HG03521 (cell line): Measurements from ENCODE around the gene ITGA8.

ENCODE experiments used
- ATAC-seq: cut with Tn5 transposase; IDR thresholded peaks from one replicate; pipeline ENCODE4 v1.9.1; 2021; ENCODE audit warnings: mild to moderate bottlenecking, moderate library complexity; ENCODE audit not compliant: unreplicated experiment

The ITGA8 gene

DNA sequence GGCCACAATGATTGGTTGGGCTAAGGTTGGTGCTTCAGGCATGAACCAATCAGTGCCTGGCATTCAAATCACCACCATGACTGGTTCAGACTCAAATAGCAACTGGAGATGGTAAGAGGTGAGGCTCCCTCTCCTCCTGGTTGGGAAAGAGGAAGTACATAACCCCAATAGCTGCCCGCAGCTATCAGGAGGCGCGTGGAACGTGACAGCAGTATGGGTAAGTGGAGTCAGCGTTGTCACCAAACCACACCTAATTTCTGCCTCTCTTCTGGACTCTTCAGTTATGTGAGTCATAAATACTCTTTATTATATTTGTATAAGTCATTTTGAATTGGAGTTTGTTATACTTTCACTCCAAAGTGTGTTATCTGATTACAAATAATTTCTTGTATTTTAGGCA, 17.9 kb upstream of the ITGA8 start:
- no peak for ATAC-seq

- no peak for ATAC-seq
Measured at GRCh38 chr10:15735763-15736162, 16.0 kb upstream of the ITGA8 start.

- ATAC-seq: no peak
Measured at GRCh38 chr10:15730341-15730740, 10.6 kb upstream of the ITGA8 start.

DNA sequence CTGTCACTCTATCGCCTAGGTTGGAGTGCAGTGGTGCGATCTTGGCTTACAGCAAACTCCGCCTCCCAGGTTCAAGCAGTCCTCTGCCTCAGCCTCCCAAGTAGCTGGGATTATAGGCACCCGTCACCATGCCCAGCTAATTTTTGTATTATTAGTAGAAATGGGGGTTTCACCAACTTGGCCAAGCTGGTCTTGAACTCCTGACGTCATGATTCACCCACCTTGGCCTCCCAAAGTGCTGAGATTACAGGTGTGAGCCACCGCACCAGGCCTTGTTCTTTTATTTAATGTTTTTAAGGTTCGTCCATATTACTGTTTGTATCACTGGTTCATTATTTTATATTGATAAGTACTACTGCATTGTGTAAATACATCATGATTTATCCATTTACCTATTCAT, 10.2 kb upstream of the ITGA8 start:
- no peak for ATAC-seq

DNA sequence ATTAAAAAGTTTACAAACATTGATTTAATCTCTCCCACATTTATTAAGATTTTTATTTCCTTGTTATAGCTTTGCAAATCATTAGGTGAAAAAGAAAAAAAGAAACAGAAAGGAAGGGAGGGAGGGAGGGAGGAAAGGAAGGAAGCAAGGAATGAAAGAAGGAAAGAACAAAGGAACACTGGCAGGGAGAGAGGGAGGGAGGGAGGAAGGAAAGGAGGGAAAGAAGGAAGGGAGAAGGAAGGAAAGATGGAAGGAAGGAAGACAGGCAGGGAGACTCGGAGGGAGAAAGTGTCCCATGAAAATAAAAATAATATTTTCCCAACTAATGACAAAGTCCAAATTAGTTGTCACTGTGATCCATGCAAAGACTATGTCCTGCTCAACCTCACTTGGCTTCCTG, 6.3 kb upstream of the ITGA8 start:
- no peak for ATAC-seq

GRCh38 chr10:15725603-15726002, 5.9 kb upstream of the ITGA8 start:
- no peak for ATAC-seq

- no peak for ATAC-seq
Measured at GRCh38 chr10:15724683-15725082, 5.0 kb upstream of the ITGA8 start.

DNA sequence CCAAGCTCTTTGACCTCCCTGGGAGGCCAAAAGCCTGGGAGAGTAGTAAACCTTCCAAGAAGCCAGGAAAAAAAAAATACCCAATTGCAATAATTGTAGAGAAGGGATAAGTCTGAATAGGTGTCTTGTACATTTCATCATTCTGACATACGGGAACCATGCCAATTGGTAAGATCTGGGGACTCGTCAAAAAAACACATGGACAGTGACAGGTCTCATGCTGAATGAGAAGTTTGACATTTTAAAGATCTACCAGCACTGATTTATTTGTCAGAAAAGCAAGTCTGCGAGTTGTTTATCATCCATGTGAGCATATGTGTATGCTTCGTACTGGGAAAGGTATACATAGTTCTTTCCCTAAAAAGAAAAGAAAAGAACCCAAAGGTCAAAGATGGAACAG, 4.1 kb upstream of the ITGA8 start:
- no peak for ATAC-seq

- ATAC-seq: no peak
Measured at GRCh38 chr10:15720635-15721287, 1.0 kb upstream of the ITGA8 start.

- no peak for ATAC-seq
Measured at GRCh38 chr10:15719049-15719898, 448 bp downstream of the ITGA8 start.

DNA sequence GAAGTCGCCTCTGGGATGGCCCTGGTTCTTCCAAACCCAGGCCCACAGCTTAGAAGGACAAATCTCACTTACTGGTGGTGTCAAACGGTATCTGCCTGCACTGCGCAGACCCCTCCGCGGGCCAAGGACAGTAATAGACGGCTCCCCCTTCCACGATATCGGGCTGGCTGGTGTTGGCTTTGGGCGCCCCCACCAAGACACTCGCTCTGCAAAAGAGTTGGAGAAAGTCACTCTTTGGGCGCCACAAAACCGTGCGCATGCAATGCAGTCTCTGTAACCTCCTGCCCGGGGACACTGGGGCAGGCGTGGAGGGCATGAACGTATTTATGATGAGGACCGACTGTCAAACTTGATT, 1.1 kb downstream of the ITGA8 start:
- ATAC-seq: no peak

GRCh38 chr10:15715619-15716227, 4.0 kb downstream of the ITGA8 start:
- ATAC-seq: no peak

- no peak for ATAC-seq
Measured at GRCh38 chr10:15714847-15715246, 4.9 kb downstream of the ITGA8 start.

DNA sequence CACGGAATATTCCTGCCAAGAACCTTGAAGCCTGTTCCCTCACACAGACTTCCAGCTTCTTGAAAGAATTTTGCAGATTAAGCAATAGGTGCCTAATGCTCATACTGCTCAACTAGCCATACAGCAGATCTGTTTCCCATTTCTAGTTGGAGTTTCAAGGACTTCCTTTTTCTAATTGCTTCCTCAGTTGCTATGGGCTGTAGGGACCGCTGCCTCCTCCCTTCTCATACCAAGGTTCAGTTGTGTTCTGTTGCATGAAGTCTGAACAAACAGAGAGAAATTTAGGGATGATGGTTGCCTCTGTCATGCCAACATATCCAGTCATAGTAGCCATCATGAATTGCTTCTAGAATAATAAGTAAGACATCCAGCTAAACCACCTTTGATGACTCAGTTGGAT, 6.8 kb downstream of the ITGA8 start:
- no peak for ATAC-seq

DNA sequence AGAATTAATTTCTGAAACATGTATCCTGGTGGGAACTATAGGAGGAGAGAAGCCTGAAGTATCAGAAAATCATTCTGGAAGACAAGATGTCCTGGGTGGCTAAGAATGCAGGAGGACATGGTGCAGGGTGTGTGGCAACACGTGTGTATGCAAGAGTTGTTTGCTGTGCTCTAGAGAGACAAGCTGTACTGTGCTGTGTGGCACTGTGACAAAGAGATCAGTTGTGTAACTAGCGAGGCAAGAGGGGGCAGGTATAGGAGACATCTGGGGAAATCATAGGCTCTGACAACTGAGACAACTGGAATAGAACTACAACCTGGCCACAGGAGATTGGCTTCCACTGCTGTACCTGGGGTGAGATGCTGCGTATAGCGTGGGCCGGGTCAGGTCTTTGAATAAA, 9.3 kb downstream of the ITGA8 start:
- ATAC-seq: no peak

GRCh38 chr10:15705298-15705697, 14.4 kb downstream of the ITGA8 start:
- no peak for ATAC-seq

- no peak for ATAC-seq
Measured at GRCh38 chr10:15704581-15704968, 15.1 kb downstream of the ITGA8 start.

- no peak for ATAC-seq
Measured at GRCh38 chr10:15703944-15704580, 15.7 kb downstream of the ITGA8 start.

GRCh38 chr10:15703151-15703880, 16.4 kb downstream of the ITGA8 start:
- ATAC-seq: no peak

- ATAC-seq: no peak
Measured at GRCh38 chr10:15700078-15700674, 19.5 kb downstream of the ITGA8 start.

DNA sequence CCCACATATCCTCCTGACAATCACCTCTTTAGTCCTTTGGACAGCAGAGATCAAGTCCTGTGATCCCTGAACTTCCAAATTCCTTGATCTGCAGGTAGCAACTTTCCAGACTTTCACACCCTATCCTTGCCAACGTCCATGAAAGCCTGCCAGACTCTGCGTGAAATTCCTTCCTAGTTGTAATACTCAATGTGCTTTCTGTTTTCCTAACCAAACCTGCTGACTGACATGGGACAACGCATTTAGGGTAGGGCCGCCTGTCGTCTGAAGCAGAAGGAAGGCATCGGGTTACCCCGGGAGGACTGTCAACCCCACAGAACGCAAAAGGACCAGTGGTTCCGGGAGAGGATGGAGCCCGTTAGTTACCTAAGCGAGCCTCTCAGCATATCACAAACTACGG, 23.9 kb downstream of the ITGA8 start:
- ATAC-seq: no peak
